Measurements from ENCODE around the gene CPED1. TPM values are rescaled to one million over a fixed set of nuclear protein-coding genes. Genes with fewer than 3 reads are reported as not detected.
"Not testable (repeated sequence)": the region's sequence is repeated elsewhere in the genome, so short reads cannot be mapped to it uniquely, and the experiment has no call there.

The CPED1 gene
- total RNA-seq, 1 experiment from 2014 or later: 0.13 TPM

- no peak overlapping the region for H3K4me3 Mint-ChIP-seq
- no peak overlapping the region for H2AFZ ChIP-seq (ENCODE audit: low read length)
- no peak overlapping the region for H2BK5ac ChIP-seq (ENCODE audit: insufficient read length, low read length)
- H2BK120ac ChIP-seq (ENCODE audit: low read depth, low read length, poor library complexity, severe bottlenecking): no peak overlapping the region
- H3K4ac ChIP-seq (ENCODE audit: low read depth, low read length): no peak overlapping the region
- no peak overlapping the region for H3K9ac ChIP-seq (ENCODE audit: extremely low read depth, insufficient read length, low read length)
- no peaks in the 10 kb centered on the region for H4K20me1 ChIP-seq (ENCODE audit: control insufficient read depth, insufficient read depth, insufficient read length)
- H3K23ac ChIP-seq (ENCODE audit: insufficient read length, low read depth, low read length): no peak overlapping the region
- H3K4me2 ChIP-seq (ENCODE audit: insufficient read depth, insufficient read length, low read length): no peak overlapping the region
- no peak for TF ChIP-seq CTCF (conservative IDR thresholded peaks at IDR 0.05)
- no peak for DNase-seq
- no peaks in the 10 kb centered on the region for H3K79me2 ChIP-seq (ENCODE audit: insufficient read depth, low read length)
- no peak overlapping the region for H3K27ac ChIP-seq (ENCODE audit: insufficient read length, low read depth, low read length)
- no peak overlapping the region for H2BK20ac ChIP-seq (ENCODE audit: low read depth, low read length, poor library complexity, severe bottlenecking)
- no peaks in the 10 kb centered on the region for H3K4me1 ChIP-seq (ENCODE audit: insufficient read depth, low read length)
- no peak overlapping the region for H4K91ac ChIP-seq (ENCODE audit: insufficient read length, low read depth, low read length)
- H3K9me3 ChIP-seq (ENCODE audit: control insufficient read depth, low read depth, low read length): no peaks in the 10 kb centered on the region
- no peaks in the 10 kb centered on the region for H3K36me3 Mint-ChIP-seq (ENCODE audit: insufficient read depth in 1 of 3, low read depth in 3 of 3)
- no peak overlapping the region for H3K18ac ChIP-seq (ENCODE audit: insufficient read length, low read depth, low read length)
- no peak overlapping the region for H4K5ac ChIP-seq (ENCODE audit: insufficient read length, low read depth, low read length)
- H3K9me3 Mint-ChIP-seq: no peaks in the 10 kb centered on the region
- no peak overlapping the region for H3K56ac ChIP-seq (ENCODE audit: insufficient read length, low read depth, low read length)
- H3K27me3 ChIP-seq (ENCODE audit: insufficient read depth, low read length): no peaks in the 10 kb centered on the region
- H3K27me3 Mint-ChIP-seq (ENCODE audit: low read depth): no peaks in the 10 kb centered on the region; the same call in 1 of the 2 replicates
- no peak overlapping the region for H4K8ac ChIP-seq (replicated peaks; ENCODE audit: insufficient read length, low read depth, low read length)
- no peak overlapping the region for H3K27ac Mint-ChIP-seq
- no peak overlapping the region for H3T11ph ChIP-seq (ENCODE audit: low read length)
- H2BK15ac ChIP-seq (ENCODE audit: low read depth, low read length): no peak overlapping the region
- H2BK12ac ChIP-seq (ENCODE audit: insufficient read length, low read depth, low read length): no peak overlapping the region
- no peaks in the 10 kb centered on the region for H3K23me2 ChIP-seq (ENCODE audit: insufficient read length, low read depth, low read length, poor library complexity, severe bottlenecking)
- no peak overlapping the region for H3K14ac ChIP-seq (ENCODE audit: insufficient read depth, low read length)
- no peak overlapping the region for H2AK5ac ChIP-seq (ENCODE audit: insufficient read length, low read length)
- peaks cover 0 to 1% of the 10 kb centered on the region in 2 experiments; a peak in 1 of 4 replicates for H3K4me1 Mint-ChIP-seq
- no peaks in the 10 kb centered on the region for H3K79me1 ChIP-seq (ENCODE audit: insufficient read depth, low read depth, low read length, poor library complexity, severe bottlenecking)
Measured at GRCh38 chr7:121182902-121183301, 194.4 kb downstream of the CPED1 start.

GRCh38 chr7:121183883-121184282 lies 195.4 kb downstream of the CPED1 start:
- not testable (repeated sequence) for H3K27ac Mint-ChIP-seq; H3K9me3 ChIP-seq (ENCODE audit: control insufficient read depth, low read depth, low read length); H3K14ac ChIP-seq (ENCODE audit: insufficient read depth, low read length); H3T11ph ChIP-seq (ENCODE audit: low read length); H2BK120ac ChIP-seq (ENCODE audit: low read depth, low read length, poor library complexity, severe bottlenecking); H2BK12ac ChIP-seq (ENCODE audit: insufficient read length, low read depth, low read length); H3K4me3 Mint-ChIP-seq; H3K79me2 ChIP-seq (ENCODE audit: insufficient read depth, low read length); H3K4me1 ChIP-seq (ENCODE audit: insufficient read depth, low read length); H3K4ac ChIP-seq (ENCODE audit: low read depth, low read length); H3K9me3 Mint-ChIP-seq; H3K4me1 Mint-ChIP-seq; H4K20me1 ChIP-seq (ENCODE audit: control insufficient read depth, insufficient read depth, insufficient read length); H2BK15ac ChIP-seq (ENCODE audit: low read depth, low read length); H2AK5ac ChIP-seq (ENCODE audit: insufficient read length, low read length); H3K27ac ChIP-seq (ENCODE audit: insufficient read length, low read depth, low read length); H2BK5ac ChIP-seq (ENCODE audit: insufficient read length, low read length); H4K91ac ChIP-seq (ENCODE audit: insufficient read length, low read depth, low read length); H3K23ac ChIP-seq (ENCODE audit: insufficient read length, low read depth, low read length); H3K27me3 ChIP-seq (ENCODE audit: insufficient read depth, low read length); H3K18ac ChIP-seq (ENCODE audit: insufficient read length, low read depth, low read length); H3K79me1 ChIP-seq (ENCODE audit: insufficient read depth, low read depth, low read length, poor library complexity, severe bottlenecking); H2AFZ ChIP-seq (ENCODE audit: low read length); DNase-seq; H3K23me2 ChIP-seq (ENCODE audit: insufficient read length, low read depth, low read length, poor library complexity, severe bottlenecking); H4K5ac ChIP-seq (ENCODE audit: insufficient read length, low read depth, low read length); H3K9ac ChIP-seq (ENCODE audit: extremely low read depth, insufficient read length, low read length); H4K8ac ChIP-seq (replicated peaks; ENCODE audit: insufficient read length, low read depth, low read length); H3K27me3 Mint-ChIP-seq (ENCODE audit: low read depth); H3K36me3 Mint-ChIP-seq (ENCODE audit: insufficient read depth in 1 of 3, low read depth in 3 of 3); H2BK20ac ChIP-seq (ENCODE audit: low read depth, low read length, poor library complexity, severe bottlenecking); H3K56ac ChIP-seq (ENCODE audit: insufficient read length, low read depth, low read length); H3K4me2 ChIP-seq (ENCODE audit: insufficient read depth, insufficient read length, low read length)
- no CpG with 5 or more reads among the region's 4 CpGs for WGBS (ENCODE audit: extremely low coverage, insufficient read length, low lambda C conversion rate)

Measured in H9 (cell line).